Lower lobe of right lung (tissue), 2 donors: ENCODE measurements around the gene PPP1R9A. TPM values are rescaled to one million over a fixed set of nuclear protein-coding genes. Genes with fewer than 3 reads are reported as not detected.
A peak's percentile ranks its signal among the peaks of the same experiment; 100 is the strongest.

Experiments used
- ATAC-seq, 2 donors: fragments of 200-7000 bp; cut with Tn5 transposase; one replicate each; pipeline ENCODE4 v1.9.1; 2020 to 2022; ENCODE audit warnings: mild to moderate bottlenecking in 2 of 2, moderate library complexity in 2 of 2
- DNase-seq: peaks from one replicate; pipeline ENCODE4 v3.0.0-alpha.2; 2020
- H3K27ac ChIP-seq: fragments of 200-600 bp; one replicate; pipeline ENCODE4 v1.8.0; 2022
- H3K27me3 ChIP-seq: fragments of 200-600 bp; one replicate; pipeline ENCODE4 v1.8.0; 2022; ENCODE audit warnings: low read depth
- H3K36me3 ChIP-seq: fragments of 200-600 bp; one replicate; pipeline ENCODE4 v1.8.0; 2022; ENCODE audit warnings: mild to moderate bottlenecking
- H3K4me1 ChIP-seq: fragments of 200-600 bp; one replicate; pipeline ENCODE4 v1.8.0; 2022
- H3K4me3 ChIP-seq: fragments of 200-600 bp; one replicate; pipeline ENCODE4 v1.8.0; 2022; ENCODE audit warnings: mild to moderate bottlenecking
- H3K9me3 ChIP-seq: fragments of 200-600 bp; one replicate; pipeline ENCODE4 v1.8.0; 2022
- CTCF ChIP-seq: fragments of 200-600 bp; IDR thresholded peaks from one replicate; pipeline ENCODE4 v1.8.0; 2022; ENCODE audit warnings: antibody characterized with exemption, mild to moderate bottlenecking
- intact Hi-C: fragments of 100-400 bp; cut with DNase I; formaldehyde crosslinking; loops from one replicate; pipeline ENCODE4 v1.11.0; 2022
- total RNA-seq: library from RNA; stranded (reverse); fragmentation: NEBNext Ultra II Directional; extraction: Animal tissue kit (Norgen Biotek cat#: 25700); gene quantifications from one replicate; pipeline ENCODE4 v1.2.1, GENCODE V29; 2021
- donor health status: DM: no; HTN: yes; CAD: no; lungs with severe emphysema.

PPP1R9A gene
- total RNA-seq, 1 donor from 2014 or later: 28.9 TPM

- Histone ChIP-seq H3K27ac (no peak overlapping the region), H3K4me1 (no peaks in the 10 kb centered on the region), H3K36me3 (no peaks in the 10 kb centered on the region), H3K27me3 (no peaks in the 10 kb centered on the region), H3K4me3 (no peak overlapping the region), H3K9me3 (no peaks in the 10 kb centered on the region)
- intact Hi-C loops: no loop called here
- TF ChIP-seq CTCF: no peak
- ATAC-seq (peak; percentile 34 to 71), DNase-seq (no peak)
Measured at GRCh38 chr7:95110707-95111106, 203.3 kb downstream of the PPP1R9A start.

- ATAC-seq (no peak), DNase-seq (no peak)
- no peak for TF ChIP-seq CTCF
- H3K9me3 ChIP-seq: no peaks in the 10 kb centered on the region
- H3K36me3 ChIP-seq: no peaks in the 10 kb centered on the region
- no peaks in the 10 kb centered on the region for H3K4me1 ChIP-seq
- intact Hi-C loops: no loop called here
- no peak overlapping the region for H3K27ac ChIP-seq
- no peaks in the 10 kb centered on the region for H3K27me3 ChIP-seq
- H3K4me3 ChIP-seq: no peak overlapping the region
Measured at GRCh38 chr7:95113590-95113989, 206.2 kb downstream of the PPP1R9A start.

GRCh38 chr7:95126053-95126709, 218.8 kb downstream of the PPP1R9A start:
- Histone ChIP-seq H3K4me1 (no peaks in the 10 kb centered on the region), H3K27me3 (no peaks in the 10 kb centered on the region), H3K27ac (no peak overlapping the region), H3K36me3 (no peaks in the 10 kb centered on the region), H3K9me3 (no peaks in the 10 kb centered on the region), H3K4me3 (no peak overlapping the region)
- intact Hi-C loops: no loop called here
- ATAC-seq (no peak), DNase-seq (no peak)
- no peak for TF ChIP-seq CTCF

- Histone ChIP-seq H3K36me3 (no peaks in the 10 kb centered on the region), H3K27me3 (no peaks in the 10 kb centered on the region), H3K4me3 (no peak overlapping the region), H3K4me1 (no peaks in the 10 kb centered on the region), H3K9me3 (no peaks in the 10 kb centered on the region), H3K27ac (no peak overlapping the region)
- DNase-seq (no peak), ATAC-seq (no peak)
- intact Hi-C loops: no loop called here
- no peak for TF ChIP-seq CTCF
Measured at GRCh38 chr7:95132500-95132899, 225.1 kb downstream of the PPP1R9A start.

- no peak overlapping the region for H3K4me3 ChIP-seq
- no peak overlapping the region for H3K27ac ChIP-seq
- no peaks in the 10 kb centered on the region for H3K36me3 ChIP-seq
- TF ChIP-seq CTCF: no peak
- H3K4me1 ChIP-seq: no peaks in the 10 kb centered on the region
- no peaks in the 10 kb centered on the region for H3K9me3 ChIP-seq
- intact Hi-C loops: no loop called here
- DNase-seq (no peak), ATAC-seq (no peak)
- H3K27me3 ChIP-seq: no peaks in the 10 kb centered on the region
Measured at GRCh38 chr7:95139922-95140321, 232.5 kb downstream of the PPP1R9A start.

- intact Hi-C loops: no loop called here
- no peaks in the 10 kb centered on the region for H3K4me1 ChIP-seq
- H3K4me3 ChIP-seq: no peak overlapping the region
- H3K27ac ChIP-seq: no peak overlapping the region
- TF ChIP-seq CTCF: no peak
- H3K27me3 ChIP-seq: no peaks in the 10 kb centered on the region
- no peaks in the 10 kb centered on the region for H3K36me3 ChIP-seq
- DNase-seq (no peak), ATAC-seq (no peak)
- no peaks in the 10 kb centered on the region for H3K9me3 ChIP-seq
Measured at GRCh38 chr7:95141755-95142154, 234.4 kb downstream of the PPP1R9A start.
